Stimulated activated CD8-positive, alpha-beta memory T cell treated with anti-CD3 and anti-CD28 coated beads, Interleukin-15, amount 100 ng/mL, for 4 hours (primary cell): Measurements from ENCODE around the gene PLCB1.

Experiments
- DNase-seq, 2 donors: peaks; one replicate each; pipeline ENCODE4 v3.0.0-alpha.2; 2020; ENCODE audit warnings: low read depth in 2 of 2

PLCB1 gene

GRCh38 chr20:8505476-8506200, 373.6 kb downstream of the PLCB1 start:
- DNase-seq = no peak

DNA sequence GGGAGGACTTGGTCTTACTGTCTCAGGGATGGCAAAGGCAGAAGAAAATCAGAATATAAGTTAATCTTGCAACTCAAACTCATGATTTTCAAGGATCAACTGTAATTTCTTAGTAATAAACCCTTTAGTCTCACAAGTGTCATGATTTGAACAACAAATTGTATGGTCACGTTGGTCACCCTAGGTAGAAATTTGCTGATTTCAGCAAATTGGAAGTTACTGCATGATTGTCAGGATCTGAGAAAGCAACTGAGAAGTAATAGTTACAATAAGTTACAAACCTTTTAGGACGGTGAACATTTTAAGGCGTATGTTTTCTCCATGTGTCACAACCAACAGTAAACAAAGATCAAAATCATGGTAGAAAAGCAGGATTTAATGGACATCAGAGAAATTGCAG, 375.2 kb downstream of the PLCB1 start:
- DNase-seq = no peak

GRCh38 chr20:8509809-8510208, 377.7 kb downstream of the PLCB1 start:
- no peak for DNase-seq

DNA sequence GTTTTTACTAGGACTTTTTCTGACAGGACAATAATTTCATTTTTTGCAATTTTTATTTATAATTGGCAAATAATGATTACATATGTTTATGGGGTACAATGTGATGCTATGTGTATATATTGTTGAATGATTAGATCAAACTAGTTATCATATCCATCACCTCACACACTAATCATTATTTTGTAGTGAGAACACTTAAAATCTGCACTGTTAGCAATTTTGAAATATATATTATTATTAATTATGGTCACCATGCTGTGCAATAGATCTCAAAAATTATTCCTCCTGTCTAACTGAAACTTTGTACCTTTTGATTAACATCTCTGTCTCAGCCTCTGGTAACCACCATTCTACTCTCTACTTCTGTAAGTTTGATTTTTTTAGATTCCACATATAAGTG, 378.7 kb downstream of the PLCB1 start:
- no peak for DNase-seq

GRCh38 chr20:8512003-8512402, 379.9 kb downstream of the PLCB1 start:
- no peak for DNase-seq

- DNase-seq = no peak
Measured at GRCh38 chr20:8515810-8516435, 383.9 kb downstream of the PLCB1 start.

GRCh38 chr20:8518878-8519277, 386.8 kb downstream of the PLCB1 start:
- no peak for DNase-seq

DNA sequence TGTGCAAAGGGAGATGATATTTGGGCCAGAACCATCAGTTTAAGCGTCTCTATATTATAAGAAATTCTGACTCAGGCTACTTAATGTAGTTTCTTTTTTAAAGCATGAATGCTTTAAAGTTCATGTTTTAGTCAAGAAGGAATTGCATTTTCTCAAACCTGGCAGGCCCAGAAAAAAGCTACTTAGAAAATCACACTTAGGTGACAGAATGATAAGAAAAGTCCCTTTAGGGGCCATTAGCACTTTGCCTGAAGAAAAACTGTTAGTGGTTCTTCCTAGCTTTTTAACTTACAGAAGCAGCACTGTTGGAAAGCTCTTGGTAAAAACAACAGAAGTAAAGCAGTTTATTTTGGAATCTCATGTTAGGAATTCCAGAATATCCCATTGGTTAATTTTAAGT, 387.8 kb downstream of the PLCB1 start:
- DNase-seq = no peak

- no peak for DNase-seq
Measured at GRCh38 chr20:8522168-8522567, 390.1 kb downstream of the PLCB1 start.

- no peak for DNase-seq
Measured at GRCh38 chr20:8523684-8524083, 391.6 kb downstream of the PLCB1 start.

GRCh38 chr20:8524101-8525016, 392.3 kb downstream of the PLCB1 start:
- no peak for DNase-seq

GRCh38 chr20:8525017-8525343, 392.9 kb downstream of the PLCB1 start:
- DNase-seq = no peak

DNA sequence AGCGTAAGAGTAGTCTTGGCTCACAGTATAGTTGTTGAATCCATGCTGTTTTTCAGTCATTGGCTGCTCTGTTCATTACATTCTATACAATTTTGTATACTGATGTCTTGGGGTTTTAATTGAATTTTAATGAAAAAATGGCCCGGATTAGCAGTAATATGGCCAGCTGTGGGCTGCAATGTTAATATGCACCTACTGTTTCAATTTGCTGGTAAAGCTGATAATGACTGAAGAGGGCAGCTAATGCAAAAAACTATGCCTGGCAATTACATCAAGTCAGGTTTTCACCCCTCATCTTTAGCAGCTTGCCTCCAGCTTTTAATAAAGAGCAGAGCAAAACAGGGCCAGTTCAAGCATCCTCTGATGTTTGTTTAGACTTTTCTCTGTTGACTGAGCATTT, 394.5 kb downstream of the PLCB1 start:
- no peak for DNase-seq

GRCh38 chr20:8527998-8528723, 396.1 kb downstream of the PLCB1 start:
- DNase-seq = no peak

DNA sequence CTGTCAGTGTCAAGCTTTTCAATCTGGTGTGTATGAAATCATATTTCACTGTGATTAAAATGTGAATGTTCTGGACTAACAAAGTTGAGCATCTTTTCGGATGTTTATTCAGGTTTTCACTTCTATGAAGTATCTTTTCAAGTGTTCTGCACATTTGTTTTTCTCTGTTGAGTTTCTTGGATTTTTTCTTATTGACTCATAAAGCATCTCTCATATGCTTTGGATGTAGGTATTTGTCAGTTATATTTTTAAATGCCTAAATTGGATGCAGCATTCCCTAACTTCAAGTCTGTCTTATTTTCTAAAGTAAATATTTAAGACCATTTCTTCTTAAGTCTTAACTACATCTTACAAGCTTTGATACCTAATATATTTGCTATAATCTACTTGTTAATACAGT, 398.0 kb downstream of the PLCB1 start:
- no peak for DNase-seq

DNA sequence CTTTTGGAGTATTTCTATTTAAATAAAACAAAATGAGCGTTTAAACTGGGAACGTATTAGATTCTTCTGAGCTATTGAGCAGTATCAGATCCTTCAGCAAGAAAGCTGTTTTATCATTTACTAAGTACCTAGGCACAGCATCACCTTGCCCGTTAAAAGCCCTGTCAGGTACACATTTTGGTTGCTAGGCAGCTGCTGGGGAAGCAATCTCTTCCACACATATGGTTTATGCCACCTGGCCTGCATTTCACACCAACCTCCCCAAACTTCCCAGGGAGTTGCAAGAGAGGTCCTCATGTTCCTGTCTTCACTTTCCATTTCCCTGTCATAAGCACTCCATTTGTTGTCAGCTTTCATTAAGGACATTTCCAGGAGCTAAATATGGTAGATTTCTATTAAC, 400.1 kb downstream of the PLCB1 start:
- no peak for DNase-seq

- no peak for DNase-seq
Measured at GRCh38 chr20:8534368-8535160, 402.5 kb downstream of the PLCB1 start.

- no peak for DNase-seq
Measured at GRCh38 chr20:8535403-8536261, 403.6 kb downstream of the PLCB1 start.

DNA sequence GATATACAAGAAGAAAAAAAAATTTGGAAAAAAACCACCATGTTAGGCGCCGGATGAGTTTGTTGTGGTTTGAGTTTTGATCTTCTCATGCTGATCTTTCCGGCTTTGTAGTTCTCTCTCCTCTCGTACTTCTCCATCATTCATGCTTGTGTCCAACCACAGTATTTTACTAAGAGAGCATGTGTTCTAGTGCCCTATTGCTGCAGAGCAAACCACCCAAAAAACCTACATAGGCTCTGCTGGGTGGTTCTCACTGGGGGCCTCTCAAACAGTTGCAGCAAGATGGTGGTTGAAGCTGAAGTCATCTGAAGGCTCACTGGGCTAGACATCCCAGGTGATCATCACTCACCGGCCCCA, 404.2 kb downstream of the PLCB1 start:
- no peak for DNase-seq

GRCh38 chr20:8540466-8540865, 408.4 kb downstream of the PLCB1 start:
- no peak for DNase-seq
